HCEC 1CT (cell line): ENCODE results near the gene CSF2RB.

ENCODE experiments used
- DNase-seq: peaks from one replicate; pipeline ENCODE4 v3.0.0-alpha.2; 2017

Gene CSF2RB

DNA sequence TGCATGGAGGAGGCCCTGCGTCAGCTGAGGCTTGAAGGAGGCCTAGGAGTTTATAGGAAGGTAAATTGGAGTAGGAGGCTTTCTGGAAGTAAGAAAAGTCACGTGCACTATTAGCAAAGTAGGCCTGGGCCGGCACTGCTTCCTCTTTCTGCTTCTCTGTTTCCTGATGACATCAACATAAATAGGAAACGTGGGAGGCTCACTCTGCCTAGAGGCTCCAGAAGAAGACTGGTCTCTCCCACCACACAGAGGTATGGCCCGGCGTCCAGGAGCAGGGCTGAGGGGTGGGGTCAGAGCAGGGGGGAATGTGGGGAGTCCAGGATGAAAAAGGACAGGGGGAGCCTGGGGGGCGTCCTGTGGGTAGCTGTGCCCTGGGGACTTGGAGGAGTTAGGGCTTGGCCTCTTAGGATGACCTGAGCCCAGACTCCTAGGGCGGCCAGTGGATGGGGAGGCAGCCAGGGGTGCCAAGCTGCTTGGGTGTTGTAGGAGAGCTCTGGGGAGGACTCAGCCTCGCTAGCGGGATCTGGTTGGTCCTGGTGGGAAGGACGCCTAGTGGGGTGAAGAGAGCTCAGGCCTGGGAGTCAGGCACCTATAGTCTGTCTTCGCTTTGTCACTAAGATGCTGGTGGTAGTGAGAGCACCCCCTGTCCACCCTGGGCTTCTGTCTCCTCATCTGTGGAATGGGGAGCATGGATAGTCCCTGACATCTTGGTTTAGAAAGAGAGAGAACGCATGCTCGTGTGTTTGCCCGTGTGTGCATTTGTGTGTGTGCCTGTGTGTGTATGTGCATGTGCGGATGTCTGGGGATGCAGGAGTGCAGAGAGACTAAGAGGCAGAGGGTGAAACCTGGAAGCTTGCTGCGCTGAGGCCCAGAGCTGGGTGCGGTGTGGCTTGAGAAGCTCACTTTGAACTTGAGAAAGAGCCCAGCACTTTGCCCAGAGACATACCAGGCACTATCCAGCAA is at the start of gene CSF2RB:
CSF2RB (plus strand) TSS at position 202 of the 963 bp plus-strand sequence. CDS start 8,580 bp downstream, outside the sequence.
- no peak for DNase-seq

DNA sequence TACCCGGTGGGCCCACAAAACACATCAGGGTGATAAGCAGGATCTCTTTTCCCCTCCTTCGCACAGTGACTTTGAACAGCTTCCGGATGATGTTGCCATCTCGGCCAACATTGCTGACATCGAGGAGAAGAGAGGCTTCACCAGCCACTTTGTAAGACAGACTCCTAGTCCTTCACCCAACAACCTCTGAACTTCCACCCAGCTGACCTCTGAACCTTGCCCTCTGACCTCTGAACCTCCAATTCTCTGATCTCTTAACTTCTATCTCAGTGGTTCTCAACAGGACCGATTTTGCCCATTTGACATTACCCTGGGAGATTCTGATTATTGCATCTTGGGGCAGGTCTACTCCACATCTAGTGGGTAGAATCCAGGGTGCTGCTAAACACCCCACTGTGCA is 49.4 kb upstream of the CSF2RB start:
- DNase-seq, result no peak

DNA sequence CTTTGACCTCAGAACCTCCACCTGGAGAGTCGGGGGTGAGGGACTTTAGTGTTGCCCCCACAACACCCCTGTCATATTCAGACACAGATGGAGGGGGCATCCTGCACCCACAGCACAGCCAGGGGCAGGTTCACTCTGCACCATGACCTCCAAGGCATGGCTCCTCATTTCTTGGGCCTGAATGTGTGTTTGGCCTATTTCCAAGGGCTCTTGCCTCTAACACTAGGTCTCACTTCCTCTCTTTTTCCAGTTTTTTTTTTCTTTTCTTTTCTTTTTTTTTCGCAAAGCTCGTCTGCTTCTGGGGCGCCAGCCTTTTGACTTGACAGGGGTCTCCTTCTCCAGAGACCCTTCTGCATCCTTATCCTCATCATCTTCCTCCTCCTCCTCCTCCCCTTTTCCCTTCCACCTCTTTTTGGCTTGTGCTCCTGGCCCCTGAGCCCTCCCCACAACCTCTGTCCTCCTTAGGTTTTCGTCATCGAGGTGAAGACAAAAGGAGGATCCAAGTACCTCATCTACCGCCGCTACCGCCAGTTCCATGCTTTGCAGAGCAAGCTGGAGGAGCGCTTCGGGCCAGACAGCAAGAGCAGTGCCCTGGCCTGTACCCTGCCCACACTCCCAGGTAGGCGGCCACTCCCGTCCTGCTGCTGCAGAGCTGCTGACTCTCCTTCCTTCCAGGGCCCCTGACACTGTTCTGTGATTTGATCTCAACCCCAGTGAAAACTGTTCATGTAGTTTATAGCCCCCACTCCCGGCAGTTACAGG is 48.8 kb upstream of the CSF2RB start:
- DNase-seq, result no peak

DNA sequence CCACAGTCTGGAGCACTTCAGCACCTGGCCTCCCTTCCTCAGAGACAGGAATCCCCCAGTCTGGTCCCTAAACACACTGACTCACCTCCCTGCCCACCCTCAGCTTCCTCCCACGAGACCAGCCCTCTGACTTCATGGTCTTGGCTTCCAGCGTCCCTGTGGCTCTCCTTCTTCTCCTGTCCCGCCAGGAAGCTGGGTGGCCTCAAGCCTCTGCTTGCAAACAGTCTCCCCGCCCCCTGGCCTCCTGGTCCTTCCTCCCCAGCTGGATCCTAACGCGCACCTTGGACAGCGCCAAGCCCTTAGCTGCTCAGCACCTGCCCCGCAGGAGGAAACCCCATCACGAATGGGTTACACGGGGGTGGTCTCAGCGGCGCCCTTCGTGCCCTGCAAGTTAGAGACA is 48.1 kb upstream of the CSF2RB start:
- DNase-seq, result no peak

DNA sequence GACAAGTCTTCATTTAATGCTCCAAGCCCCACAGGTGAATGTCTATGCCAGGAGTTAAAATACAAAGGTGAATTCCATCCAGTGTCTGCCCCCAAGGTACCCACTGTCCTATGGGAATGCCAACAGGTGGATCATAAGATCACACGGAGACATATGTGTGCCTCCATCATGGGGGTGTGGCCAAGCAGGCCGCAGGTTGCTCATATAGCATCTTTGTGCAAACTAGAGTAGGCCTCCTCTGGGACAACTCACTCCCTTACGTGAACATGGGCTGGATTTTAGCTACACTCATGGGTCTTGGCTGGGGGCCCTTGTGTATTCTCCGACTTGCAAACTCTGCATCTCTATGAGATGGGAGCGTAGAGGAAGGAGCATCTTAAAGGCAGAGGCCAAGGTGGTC is 45.7 kb upstream of the CSF2RB start:
- no peak for DNase-seq

DNA sequence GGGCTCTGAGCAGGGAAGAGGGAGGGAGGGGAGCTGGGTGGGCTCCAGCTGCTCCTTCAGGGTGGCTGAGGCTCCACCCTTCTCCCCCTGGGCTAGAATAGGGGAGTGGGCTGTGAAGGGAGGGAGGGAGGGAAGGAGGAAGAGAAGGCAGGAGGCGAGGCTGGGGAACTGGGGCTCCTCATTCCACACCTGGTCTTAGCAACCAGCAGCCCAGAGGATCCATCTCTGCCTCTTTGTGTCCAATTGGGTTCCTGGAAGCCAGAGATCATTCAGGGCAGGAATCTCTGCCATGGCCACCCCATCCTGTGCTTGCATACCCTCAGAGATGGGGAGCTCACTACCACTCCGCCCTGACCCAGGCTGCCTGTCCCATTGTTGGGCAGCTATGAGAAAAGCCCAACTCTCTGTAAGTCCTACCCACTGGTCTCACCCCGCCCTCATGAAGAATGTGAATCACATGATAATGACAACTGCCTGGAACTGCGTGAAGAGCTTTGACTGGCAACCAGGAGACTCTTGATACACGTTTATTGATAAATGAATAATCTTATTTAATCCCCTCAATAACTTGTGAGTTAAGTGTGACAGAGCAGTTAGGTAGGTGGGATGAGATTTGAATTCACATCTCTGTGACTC is 44.8 kb upstream of the CSF2RB start:
- no peak for DNase-seq

DNA sequence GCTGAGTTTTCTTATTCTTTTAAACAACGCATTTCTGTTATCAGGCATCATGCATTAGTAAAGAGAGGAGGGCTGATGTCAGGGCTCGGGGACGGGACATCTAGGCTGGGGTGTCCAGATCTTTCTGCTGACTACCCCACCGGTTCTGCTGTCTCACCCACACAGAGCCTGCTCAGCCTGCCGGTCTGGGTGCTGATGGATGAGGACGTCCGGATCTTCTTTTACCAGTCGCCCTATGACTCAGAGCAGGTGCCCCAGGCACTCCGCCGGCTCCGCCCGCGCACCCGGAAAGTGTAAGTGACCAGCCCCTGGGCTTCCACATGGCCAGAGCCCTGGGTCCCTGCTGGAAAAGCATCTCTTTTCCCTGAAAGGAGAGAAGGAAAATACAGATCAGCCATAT is 43.2 kb upstream of the CSF2RB start:
- DNase-seq, result no peak

DNA sequence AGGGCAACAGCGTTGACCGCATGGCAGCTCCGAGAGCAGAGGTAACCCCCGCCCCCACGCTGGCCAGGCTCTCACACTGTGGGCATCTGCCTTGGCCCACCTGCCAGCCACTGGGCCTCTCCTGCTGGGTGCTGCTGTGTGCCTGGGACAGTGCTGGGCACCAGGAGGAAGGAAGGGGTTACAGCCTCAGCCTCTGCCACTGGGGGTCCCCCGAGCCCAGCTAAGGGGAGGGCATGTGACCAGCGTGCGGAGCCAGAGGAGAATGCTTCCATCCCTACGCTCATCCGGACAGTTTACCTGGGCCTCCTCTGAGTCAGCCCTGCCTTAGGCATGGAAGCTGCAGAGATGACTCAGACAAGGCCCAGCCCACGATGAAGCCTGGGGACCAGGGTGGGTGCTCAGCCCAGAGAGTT is 41.8 kb upstream of the CSF2RB start:
- no peak for DNase-seq

DNA sequence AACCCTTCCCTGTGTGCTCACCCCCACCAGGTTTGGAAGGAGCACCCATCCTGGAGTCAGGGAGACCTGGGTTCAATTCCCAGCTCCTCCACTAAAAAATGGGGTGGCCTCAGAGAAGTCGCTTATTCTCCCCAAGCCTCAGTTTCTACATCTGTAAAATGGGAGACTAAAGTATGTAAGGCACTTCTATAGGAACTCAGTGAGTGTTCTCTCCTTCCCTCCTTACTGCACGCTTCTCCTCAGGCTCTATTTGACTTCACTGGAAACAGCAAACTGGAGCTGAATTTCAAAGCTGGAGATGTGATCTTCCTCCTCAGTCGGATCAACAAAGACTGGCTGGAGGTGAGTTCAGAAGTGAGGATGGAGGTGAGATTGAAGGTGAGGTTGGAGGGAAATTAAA is 41.3 kb upstream of the CSF2RB start:
- DNase-seq, result no peak

DNA sequence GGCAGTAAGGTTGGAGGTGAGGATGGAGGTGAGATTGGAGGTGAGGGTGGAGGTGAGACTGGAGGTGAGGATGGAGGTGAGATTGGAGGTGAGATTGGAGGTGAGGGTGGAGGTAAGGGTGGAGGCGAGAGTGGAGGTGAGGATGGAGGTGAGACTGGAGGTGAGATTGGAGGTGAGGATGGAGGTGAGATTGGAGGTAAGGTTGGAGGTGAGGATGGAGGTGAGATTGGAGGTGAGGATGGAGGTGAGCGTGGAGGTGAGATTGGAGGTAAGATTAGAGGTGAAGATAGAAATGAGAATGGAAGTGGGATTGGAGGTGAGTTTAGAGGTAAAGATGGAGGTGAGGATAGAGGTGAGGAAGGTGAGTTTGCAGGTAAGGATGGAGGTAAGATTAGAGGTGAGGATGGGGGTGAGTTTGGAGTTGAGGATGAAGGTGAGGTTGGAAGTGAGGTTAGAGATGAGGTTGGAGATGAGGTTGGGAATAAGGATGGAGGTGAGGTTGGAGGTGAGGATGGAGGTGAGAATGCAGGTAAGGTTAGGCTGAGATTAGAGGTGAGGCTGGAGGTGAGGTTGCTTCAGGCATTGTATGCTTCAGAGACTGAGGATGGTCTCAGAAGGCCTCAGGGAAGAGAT is 40.4 kb upstream of the CSF2RB start:
- DNase-seq, result no peak

DNA sequence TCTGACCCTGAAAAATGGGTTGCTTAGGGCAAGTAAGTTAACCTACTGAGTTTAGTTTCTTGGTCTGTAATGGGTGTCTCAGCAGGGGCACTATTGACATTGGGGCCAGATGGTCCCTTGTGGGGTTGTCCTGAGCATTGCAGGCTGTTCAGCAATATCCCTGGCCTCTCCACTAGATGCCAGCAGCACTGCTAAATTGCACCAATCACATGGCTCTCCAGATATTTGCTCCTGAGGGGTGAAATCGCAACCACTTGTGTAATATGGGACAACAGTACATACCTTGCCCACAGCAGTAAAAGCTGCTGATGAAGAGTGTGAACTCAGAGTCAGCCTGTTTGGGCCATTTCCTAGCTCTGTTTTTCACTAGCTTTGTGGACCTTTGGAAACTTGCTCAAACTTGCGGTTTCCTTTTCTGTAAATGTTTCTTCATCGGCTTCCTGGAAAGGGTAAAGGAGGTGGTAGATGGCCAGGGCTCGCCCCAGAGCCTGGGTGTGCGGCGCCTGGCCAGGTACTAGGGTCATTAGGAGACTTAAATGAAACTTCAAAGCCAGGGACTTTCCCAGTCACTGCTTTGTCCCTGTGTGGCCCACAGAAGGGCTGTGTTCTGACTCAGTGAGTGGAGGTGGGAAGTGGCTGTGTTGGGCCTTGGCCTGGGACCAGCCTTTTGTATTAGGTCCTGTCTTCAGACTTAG is 39.7 kb upstream of the CSF2RB start:
- DNase-seq, result peak; percentile 56

DNA sequence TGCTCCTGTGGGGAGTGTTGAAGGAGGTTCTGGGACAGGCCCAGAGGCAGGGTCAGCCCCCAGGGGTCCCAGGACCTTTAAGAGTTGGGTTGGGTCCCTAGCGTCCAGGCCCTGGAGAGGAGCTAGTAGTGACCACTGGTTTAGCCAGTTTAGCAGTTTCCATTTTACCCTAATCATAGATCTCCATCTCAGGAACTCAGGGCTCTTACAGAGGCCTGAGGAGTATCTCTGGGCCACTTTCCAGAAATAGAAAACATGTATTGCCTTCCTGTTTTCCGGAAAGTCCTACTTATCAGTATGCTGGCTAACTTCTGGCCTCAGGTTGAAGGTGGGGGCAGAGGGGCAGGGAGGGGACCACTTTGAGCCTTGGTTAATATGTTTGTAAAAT is 39.1 kb upstream of the CSF2RB start:
- DNase-seq, result no peak

DNA sequence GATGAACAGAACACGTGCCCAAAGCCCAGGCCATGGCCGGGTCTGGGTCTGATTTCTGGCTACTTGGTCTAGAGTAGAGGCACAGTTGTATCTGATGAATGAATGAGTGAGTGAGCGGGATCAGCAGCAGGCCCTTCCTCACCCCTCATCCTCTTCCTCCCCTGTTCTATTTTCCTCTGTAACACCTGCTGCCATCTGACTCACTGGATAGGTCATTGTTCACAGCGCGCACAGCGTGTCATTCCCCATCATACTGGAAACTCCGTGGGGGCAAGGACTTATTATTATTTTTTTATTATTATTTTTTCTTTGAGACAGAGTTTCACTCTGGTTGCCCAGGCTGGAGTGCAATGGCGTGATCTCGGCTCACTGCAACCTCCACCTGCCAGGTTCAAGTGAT is 38.7 kb upstream of the CSF2RB start:
- DNase-seq, result no peak

DNA sequence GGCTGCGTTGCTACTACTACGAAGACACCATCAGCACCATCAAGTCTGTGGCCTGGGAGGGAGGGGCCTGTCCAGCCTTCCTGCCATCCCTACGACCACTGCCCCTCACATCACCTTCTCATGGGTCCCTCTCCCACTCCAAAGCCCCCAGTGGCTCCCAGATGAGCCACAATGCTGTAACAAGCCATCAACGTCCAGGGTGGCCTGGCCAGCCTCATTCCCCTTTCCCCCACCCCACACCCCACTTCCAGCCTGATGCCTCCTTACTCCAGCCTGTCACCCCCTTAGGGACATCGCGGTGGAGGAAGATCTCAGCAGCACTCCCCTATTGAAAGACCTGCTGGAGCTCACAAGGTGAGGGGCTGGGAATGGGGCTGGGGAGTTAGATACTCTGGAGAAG is 37.7 kb upstream of the CSF2RB start:
- no peak for DNase-seq

DNA sequence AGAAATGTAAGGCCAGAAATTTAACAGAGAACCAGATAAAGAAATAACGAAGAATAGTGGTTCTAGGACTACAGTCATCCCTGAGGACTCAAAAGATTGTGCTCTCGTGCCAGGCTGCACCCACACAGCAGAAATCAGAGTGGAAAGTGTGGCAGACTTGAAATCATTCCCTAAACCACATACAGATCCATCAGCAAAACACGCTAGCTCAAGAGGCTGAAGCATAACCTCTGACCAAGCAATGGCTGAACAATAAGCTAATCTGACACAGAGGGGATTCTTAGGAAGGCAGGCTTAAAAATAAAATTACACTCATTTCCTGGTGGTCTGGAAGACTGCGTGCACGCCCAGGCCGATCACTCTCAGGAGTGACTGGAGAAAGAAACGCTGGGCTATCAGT is 33.7 kb upstream of the CSF2RB start:
- no peak for DNase-seq

DNA sequence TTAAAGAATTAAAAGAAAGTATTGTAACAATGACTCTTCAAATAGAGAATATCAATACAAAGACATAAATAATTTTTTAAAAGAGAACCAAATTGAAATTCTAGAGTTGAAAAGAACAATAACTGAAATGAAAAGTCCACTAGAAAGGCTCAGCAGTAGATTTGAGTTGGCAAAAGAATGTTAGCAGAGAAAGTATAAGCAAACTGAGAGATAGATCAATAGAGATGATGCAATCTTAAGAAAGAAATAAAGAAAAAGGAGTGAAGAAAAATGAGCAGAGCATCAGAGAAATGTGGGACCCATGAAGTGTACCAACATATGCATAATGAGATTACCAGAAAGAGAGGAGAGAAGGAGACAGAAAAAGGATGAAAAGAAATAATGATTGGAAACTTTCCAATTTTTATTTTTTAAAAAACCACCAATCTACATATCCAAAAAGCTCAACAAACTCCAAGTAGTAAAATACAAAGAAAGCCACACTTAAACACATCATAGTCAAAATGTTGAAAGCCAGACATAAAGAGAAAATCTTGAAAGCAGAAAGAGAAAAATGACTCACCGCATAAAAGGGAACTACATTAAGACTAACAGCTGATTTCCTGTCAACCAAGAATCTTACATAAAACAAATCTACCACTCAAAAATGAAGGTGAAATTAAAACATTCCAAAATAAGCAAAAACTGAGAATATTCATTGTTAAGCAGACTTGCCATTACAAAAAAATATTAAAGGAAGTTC is 31.8 kb upstream of the CSF2RB start:
- DNase-seq, result no peak

DNA sequence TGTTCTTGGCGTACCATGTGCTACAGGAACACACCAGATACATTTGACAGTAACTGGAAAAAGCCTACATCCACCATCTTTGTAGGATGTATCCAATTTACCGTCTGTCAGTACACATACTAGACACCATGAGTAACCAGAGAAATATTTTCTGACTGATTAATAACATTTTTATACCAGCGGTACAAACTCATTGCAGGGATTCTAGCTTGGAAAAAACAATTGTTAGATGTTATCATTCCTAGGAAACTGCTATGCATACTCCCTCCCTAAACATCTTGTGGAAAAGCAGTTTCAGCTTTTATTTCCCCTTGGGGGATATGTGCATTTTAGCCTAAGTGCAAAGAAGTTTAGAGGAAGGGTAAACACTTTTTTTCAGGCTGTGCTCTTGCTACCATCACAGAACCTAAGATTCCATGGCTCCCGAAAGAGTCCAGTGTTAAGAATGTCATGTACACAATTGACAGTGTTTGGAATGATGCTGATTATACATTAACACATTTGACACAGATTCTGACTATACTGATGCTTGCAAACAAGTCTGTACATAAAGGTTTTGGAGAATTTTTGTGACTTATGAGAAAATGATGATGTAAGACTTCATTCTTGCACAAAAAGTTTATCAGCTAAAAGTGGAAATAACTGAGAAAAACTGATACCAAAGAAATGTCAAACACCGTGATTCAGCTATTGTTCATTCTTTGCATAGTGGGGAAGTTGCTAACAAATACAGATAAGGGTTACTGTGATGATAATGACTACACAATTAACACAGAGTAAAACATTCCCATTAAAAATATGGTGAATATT is 28.9 kb upstream of the CSF2RB start:
- no peak for DNase-seq

DNA sequence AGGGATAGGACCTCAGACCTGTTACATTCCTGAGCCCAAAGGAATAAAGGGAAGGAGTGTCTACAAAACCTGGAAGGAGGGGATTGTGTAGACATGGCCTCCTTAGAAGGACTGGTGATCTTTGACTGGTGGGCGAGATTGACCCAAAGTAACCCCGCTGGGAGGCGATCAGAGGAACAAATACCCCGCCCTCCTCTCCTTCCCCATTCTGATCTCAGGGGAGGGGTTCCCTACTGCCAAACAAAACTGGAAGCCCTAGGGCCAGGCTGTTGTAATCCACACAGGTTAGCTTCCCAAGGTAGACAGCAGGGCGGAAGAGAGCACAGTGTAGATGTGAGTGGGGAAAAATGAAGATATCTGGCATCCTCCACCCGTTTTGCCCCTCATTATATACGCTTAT is 28.0 kb upstream of the CSF2RB start:
- no peak for DNase-seq

DNA sequence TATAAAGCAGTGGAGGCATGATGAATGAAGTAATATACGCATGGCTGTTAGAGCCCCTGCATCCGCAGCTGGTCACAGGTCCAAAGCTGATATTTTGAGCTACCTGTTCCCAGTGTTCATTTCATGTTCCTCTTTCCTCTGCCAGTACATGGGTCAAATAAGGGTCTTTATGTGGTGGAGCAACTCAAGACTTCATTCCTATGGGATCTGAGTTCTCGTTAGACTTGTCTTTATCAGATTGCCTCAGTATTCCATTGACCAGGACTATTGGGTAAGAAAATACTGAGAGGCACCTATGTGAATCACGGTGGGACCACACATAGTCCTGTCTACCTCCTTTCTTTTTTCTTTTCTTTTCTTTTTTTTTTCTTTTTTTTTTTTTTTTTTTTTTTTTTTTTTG is 27.4 kb upstream of the CSF2RB start:
- no peak for DNase-seq

DNA sequence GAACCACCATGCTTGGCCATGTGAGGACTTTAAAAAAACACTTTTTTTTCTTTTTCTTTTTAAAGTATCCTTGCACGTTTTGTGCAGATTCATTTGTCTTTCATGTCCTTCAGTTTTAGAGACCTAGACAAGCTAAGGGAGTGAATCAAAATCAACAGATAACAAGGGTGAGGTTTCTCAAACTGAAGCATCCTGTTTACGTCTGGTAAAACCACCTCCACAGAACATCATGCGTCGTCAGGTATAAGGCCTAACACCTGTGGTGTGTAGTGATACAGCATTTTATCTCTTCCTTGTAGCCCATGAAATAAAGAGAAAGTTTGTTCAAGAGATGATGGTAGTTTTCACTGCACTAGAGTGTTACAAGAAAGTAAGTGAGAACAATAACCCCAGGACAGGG is 26.3 kb upstream of the CSF2RB start:
- no peak for DNase-seq

DNA sequence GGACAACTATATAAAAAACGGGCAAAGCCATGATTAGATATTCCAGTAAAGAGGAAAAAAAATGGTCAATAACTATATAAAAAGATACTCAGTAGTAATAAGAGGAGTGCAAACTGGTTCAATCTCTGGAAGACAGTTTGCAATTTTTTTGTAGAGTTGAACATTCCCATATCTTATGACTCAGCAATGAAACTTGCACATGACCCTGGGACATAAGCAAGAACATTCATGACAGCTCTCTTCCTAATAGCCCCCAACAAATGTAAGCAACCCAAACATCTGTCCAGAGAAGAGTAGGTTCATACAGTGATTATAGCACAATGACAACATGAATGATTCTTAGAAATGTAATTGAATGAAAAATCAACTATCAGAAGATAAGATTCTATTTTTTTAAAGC is 21.8 kb upstream of the CSF2RB start:
- DNase-seq, result no peak
